ENCODE measurements around the gene HOXC11. TPM values are rescaled to one million over a fixed set of nuclear protein-coding genes. Genes with fewer than 3 reads are reported as not detected.

The HOXC11 gene
- total RNA-seq, 1 donor from 2014 or later = 0.23 TPM

GRCh38 chr12:54006559-54007220 lies 33.8 kb downstream of the HOXC11 start:
- DNase-seq (ENCODE audit: extremely low read depth, low read depth, low spot score) = no peak

DNA sequence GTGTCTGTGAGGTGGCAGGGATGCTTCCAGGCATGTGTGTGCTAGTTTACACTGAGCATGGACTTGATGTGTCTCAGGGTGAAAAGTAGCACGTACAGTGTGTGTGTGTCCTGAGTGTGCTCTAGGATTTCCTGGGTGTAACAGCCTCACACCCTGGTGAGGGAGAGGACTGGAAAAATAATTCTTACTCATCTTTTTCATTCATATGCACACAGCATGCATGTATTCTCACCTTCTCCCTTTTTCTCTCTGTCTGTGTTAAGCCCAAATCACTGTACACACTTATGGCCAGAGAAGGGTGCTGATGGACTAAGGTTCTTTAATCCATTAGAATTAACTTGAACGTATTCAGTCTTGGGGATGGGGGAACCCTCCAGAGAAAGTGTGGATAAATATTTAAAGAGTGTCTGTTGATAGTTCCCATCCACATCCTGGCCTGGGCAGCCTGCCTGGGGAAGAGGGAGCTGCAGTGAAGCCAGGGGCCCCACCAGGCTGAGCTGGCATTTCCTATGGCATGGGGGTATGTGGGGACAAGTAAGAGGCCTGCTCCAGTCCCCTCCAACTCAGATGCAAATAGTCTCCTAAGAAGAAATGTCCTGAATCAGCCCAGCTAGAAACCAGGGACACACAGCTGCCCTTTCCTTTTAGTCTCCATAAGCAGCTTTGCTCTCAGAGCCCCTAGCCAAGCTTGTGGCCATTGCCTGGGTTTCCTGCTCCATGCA lies 34.8 kb downstream of the HOXC11 start:
- no peak for DNase-seq (ENCODE audit: extremely low read depth, low read depth, low spot score)

DNA sequence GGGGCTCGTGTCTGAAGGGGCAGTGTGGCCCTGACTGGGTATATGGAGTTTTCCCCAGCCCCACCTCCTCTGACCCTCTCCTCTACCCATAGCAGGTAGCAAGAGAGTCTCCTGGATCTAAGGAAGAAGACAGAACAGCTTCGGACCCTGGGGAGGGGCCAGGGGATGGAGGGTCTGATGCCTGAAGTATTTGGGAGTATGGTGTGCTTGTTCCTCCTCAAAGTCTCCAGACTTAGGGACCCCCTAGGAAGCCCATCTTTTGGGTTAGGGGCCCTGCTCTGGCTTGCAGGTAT lies 35.3 kb downstream of the HOXC11 start:
- no peak for DNase-seq (ENCODE audit: extremely low read depth, low read depth, low spot score)

DNA sequence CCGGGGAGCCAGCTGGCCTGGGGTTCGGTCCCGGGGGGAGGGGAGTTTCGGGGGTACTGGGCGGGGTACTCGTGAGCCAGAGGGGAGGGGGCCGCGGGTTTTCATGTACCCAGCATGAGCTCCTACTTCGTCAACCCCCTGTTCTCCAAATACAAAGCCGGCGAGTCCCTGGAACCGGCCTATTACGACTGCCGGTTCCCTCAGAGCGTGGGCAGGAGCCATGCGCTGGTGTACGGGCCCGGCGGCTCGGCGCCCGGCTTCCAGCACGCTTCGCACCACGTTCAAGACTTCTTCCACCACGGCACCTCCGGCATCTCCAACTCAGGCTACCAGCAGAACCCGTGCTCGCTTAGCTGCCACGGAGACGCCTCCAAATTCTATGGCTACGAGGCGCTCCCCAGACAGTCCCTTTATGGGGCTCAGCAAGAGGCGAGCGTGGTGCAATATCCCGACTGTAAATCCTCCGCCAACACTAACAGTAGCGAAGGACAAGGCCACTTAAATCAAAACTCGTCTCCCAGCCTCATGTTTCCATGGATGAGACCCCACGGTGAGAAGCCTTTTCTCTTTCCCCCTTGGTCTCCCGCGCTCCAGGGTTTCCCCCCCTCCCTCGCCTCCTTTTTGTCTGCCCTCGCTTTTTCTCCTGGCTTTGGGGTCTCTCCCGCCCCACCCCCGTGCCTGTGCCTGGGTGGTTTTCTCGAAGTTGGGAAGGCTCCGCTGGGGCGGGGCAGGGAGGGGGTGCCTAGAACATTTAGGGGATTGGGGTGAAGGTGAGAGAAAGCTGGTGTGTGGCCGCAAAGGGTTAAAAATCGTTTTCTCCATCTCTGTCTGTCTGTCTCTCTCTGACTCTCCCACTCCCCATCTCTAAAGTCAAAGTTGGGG lies 36.5 kb downstream of the HOXC11 start:
- no peak for DNase-seq (ENCODE audit: extremely low read depth, low read depth, low spot score)

- no peak for DNase-seq (ENCODE audit: extremely low read depth, low read depth, low spot score)
Measured at GRCh38 chr12:54010053-54010971, 37.4 kb downstream of the HOXC11 start.

GRCh38 chr12:54010972-54011664 lies 38.2 kb downstream of the HOXC11 start:
- no peak for DNase-seq (ENCODE audit: extremely low read depth, low read depth, low spot score)

DNA sequence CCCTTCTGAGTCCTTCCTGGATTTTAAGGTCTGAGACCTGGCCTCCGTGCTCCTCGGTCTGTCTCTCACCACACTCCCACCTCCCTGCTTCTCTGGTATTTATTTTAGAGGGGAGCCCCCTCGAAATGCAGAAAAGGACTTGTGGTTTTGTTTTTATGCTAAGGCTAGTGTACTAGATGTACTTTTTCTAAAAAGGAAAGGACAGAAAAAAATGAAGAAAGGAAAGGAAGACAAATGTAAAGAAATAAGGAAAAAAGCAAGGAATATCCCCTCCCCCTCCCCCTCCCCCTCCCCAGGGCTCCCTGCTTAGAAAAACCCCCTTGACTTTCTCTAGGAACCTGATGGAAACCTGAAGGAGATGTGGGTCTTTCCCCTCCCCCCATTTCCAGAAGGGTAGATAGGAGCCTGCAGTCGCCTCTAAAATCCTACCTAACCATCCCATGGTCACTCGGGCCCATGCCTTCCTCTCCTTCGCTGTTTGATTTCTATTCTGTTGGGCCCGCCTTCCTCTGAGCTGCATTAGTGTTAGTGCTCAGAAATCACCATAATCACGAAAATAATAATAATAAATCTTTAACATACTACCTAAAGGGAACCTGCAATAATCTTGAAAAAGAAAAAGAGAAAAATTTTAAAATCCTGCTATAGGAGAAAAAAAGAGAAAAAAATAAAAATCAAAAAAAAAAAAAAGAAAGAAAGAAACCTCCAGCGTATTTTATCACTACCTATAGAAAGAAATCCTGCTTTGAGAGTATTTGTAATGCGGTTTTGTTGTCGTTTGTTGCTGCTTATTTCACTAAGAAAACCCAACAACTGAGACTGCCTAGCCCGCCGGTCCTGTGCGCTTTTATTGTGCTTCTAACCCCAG lies 39.0 kb downstream of the HOXC11 start:
- DNase-seq (ENCODE audit: extremely low read depth, low read depth, low spot score) = no peak

DNA sequence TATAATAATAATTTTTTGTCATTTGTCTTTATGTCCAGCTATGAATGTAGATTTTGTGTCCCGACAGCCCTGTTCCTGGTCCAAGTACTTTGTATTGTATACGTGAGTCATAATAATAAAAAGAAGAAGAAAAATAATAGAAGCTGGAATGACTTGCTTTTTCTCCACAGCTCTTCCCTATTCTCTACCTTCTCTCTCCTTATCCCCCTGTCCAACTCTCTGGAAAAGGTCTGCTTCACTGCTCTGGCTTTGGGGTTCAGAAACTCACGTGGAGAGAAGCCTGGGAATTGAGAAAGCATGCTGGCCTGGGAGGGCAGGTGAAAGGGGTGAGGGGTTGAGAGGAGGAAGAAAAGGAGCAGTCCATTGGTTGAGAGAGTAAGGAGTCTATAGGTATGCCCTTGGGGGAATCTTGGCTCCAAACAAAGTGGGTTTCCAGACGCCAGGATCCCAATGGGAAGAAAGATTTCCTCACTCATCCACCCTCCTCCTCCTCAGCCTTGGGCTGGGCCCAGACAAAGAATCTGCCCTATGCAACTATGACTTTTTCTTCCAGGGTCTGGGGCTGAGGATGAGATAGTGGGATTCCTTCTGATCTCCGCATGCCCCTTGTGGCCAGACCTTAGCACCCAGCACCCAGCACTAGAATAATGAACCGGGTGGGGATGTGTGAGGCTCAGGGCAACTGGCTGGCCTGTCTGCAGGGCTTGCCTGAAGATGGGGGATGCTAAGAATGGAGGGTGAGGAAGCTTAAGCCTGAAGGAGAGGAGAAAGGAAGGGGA lies 39.9 kb downstream of the HOXC11 start:
- no peak for DNase-seq (ENCODE audit: extremely low read depth, low read depth, low spot score)

GRCh38 chr12:54014377-54015017 lies 41.6 kb downstream of the HOXC11 start:
- no peak for DNase-seq (ENCODE audit: extremely low read depth, low read depth, low spot score)

DNA sequence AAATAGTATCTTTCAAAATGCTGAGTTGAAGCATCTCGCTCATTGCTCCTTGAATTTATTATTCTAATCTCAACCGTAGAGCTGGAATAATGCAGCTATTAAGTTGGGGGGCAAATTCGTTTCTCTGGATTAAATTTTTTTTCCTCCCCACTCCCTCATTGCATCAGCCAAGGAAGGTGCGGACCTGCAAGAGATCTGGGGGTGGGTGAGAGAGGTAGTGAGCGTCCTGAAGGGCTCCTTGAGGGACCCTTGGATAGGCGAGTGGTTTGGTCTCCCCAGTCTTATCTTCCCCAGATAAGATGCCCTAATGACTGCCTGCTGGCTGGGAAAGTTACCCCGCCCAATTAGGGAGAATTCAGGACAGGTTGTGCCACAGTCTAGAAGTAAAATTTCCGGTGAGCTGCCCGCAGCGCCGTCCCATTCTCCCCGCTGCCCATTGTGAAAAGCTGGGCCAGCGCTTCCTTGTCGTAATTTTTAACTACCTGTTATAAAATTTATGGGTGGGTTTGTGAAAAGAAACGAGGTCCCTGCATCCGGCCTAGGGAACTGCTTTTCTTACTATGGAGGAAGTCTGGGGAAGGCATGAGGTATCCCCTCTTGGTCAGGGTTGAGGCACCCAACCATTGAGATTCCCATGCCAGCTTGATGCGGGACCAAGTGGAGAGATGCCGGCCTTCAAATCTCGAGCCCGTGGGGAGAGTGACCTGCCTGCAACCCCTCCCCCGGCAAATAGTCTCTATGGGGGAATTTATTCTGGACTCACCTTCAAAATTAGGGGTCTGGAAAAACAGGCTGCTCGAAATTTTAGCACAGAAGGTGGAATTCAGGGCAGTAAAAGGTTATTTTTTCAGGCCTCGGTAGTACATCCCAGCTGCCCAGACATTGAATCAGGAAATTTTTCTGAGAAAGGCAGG lies 42.3 kb downstream of the HOXC11 start:
- no peak for DNase-seq (ENCODE audit: extremely low read depth, low read depth, low spot score)

- no peak for DNase-seq (ENCODE audit: extremely low read depth, low read depth, low spot score)
Measured at GRCh38 chr12:54016051-54016450, 43.1 kb downstream of the HOXC11 start.

- no peak for DNase-seq (ENCODE audit: extremely low read depth, low read depth, low spot score)
Measured at GRCh38 chr12:54016478-54016964, 43.6 kb downstream of the HOXC11 start.

DNA sequence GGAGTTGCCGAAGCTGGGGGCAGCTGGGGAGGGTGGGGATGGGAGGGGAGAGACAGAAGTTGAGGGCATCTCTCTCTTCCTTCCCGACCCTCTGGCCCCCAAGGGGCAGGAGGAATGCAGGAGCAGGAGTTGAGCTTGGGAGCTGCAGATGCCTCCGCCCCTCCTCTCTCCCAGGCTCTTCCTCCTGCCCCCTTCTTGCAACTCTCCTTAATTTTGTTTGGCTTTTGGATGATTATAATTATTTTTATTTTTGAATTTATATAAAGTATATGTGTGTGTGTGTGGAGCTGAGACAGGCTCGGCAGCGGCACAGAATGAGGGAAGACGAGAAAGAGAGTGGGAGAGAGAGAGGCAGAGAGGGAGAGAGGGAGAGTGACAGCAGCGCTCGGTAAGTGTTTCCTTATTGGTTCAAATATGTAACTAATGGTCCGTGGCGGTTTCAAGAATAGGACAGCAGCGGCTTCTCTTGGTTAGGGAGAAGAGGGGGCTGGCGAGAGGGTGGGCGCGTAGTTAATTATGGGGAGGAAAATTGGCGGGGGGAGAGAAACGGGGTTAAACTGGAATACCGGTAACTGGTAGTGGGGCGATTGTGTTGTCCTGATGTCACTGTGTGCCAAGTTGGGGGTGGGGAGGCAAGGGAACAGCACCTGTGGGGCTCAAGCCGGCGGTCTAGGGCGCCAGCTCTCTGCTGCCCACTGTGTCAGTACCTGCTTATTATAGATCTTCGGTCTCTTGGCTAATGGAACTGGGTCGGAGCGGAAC lies 44.3 kb downstream of the HOXC11 start:
- no peak for DNase-seq (ENCODE audit: extremely low read depth, low read depth, low spot score)

- DNase-seq (ENCODE audit: extremely low read depth, low read depth, low spot score) = no peak
Measured at GRCh38 chr12:54017878-54018467, 45.0 kb downstream of the HOXC11 start.

DNA sequence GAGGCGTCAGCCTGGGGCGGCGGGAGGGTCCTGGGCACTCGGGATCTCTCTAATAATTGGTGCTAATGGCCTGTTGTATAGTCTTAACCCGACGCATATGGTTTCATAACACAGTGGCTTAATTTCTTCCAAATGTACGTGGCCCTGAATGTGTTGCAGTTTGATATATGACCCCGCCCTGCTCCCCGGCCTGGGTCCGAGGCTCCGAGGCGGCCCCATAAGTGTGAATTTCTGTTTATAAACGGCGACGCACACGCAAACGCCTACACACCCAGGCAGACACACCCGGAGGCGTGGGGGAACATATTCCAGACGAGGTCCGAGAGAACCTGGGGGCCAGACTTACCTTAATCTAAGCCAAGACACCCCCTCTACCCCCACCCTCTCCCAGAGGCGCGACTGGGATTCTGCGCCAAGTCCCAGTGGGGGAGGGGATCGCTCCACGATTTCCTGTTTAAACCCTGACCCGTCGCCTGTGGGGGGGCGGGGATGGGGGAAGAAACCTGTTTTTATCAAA lies 45.6 kb downstream of the HOXC11 start:
- no peak for DNase-seq (ENCODE audit: extremely low read depth, low read depth, low spot score)
